Stimulated activated CD4-positive, alpha-beta T cell treated with anti-CD3 and anti-CD28 coated beads, TNF-alpha, amount 100 ng/mL, for 1 hour (primary cell): Measurements from ENCODE around the gene REST.
A peak's percentile ranks its signal among the peaks of the same experiment; 100 is the strongest.

Experiments
- DNase-seq, 3 donors: peaks; one replicate each; pipeline ENCODE4 v3.0.0-alpha.2; 2020; ENCODE audit warnings: low read depth in 3 of 3, low spot score in 1 of 3

The REST gene

GRCh38 chr4:56973336-56973735 is 65.6 kb downstream of the REST start:
- no peak for DNase-seq

GRCh38 chr4:56976283-56976836 is 68.7 kb downstream of the REST start:
- DNase-seq = no peak

- peak in 2 of 3 donors; percentile 16 to 27 for DNase-seq
These were observed 69.2 kb downstream of the REST start for GRCh38 chr4:56976837-56977320.

GRCh38 chr4:56977321-56978012 is 69.8 kb downstream of the REST start, which contains the start of gene NOA1:
TSS of gene NOA1 (minus strand) at chr4:56977606. CDS start at chr4:56977585, 21 bp downstream.
- peak; percentile 95 to 96 (median 95) for DNase-seq

- peak; percentile 58 to 67 (median 64) for DNase-seq
These were observed 71.1 kb downstream of the REST start, which contains the start of gene POLR2B for GRCh38 chr4:56978750-56979303. TSS of gene POLR2B (plus strand) at chr4:56978896. CDS start at chr4:56978986, 90 bp downstream.

- DNase-seq = no peak
These were observed 71.8 kb downstream of the REST start for GRCh38 chr4:56979421-56980072.

- no peak for DNase-seq
These were observed 74.1 kb downstream of the REST start for GRCh38 chr4:56981795-56982201.

GRCh38 chr4:56986192-56986591 is 78.5 kb downstream of the REST start:
- DNase-seq = no peak

- no peak for DNase-seq
These were observed 79.3 kb downstream of the REST start for GRCh38 chr4:56986952-56987351.

GRCh38 chr4:56990109-56990905 is 82.6 kb downstream of the REST start:
- DNase-seq = no peak

GRCh38 chr4:56995525-56995924 is 87.8 kb downstream of the REST start:
- no peak for DNase-seq

GRCh38 chr4:56999751-57000150 is 92.1 kb downstream of the REST start:
- DNase-seq = no peak

GRCh38 chr4:57013543-57014120 is 105.9 kb downstream of the REST start:
- no peak for DNase-seq
